HL-60 (cell line): Measurements from ENCODE around the gene ASB13.

Experiments used
- DNase-seq, 2 experiments: peaks; one replicate each; pipeline ENCODE4 v3.0.0-alpha.2; 2010 to 2020; ENCODE audit warnings: low read depth in 1 of 2, low spot score in 1 of 2
- H3K27ac ChIP-seq: fragments of 250-450 bp; sonication (Bioruptor Pico); replicated peaks from 2 replicates; pipeline ENCODE4 v1.5.1; 2020; ENCODE audit warnings: mild to moderate bottlenecking, moderate library complexity
- H3K27me3 ChIP-seq: fragments of 250-450 bp; sonication (Bioruptor Pico); 2 replicates; pipeline ENCODE4 v1.5.1; 2021; ENCODE audit warnings: mild to moderate bottlenecking, moderate library complexity; ENCODE audit not compliant: insufficient read depth, poor library complexity, severe bottlenecking
- H3K4me3 ChIP-seq: replicated peaks from 2 replicates; pipeline ENCODE4 v1.5.1; 2011; ENCODE audit warnings: mild to moderate bottlenecking, control low read depth, low read length; ENCODE audit not compliant: insufficient read depth
- GABPA ChIP-seq: IDR thresholded peaks from 2 replicates; pipeline ENCODE4 v1.6.1; 2012; ENCODE audit warnings: low read depth
- POLR2AphosphoS5 ChIP-seq: IDR thresholded peaks from 2 replicates; pipeline ENCODE4 v1.6.1; 2012; ENCODE audit warnings: low read depth
- SPI1 ChIP-seq: IDR thresholded peaks from 2 replicates; pipeline ENCODE4 v1.6.1; 2012; ENCODE audit warnings: low read depth, mild to moderate bottlenecking, borderline replicate concordance
- TF ChIP-seq, protein P1 (sequence below): IDR thresholded peaks from 2 replicates; pipeline ENCODE4 v1.6.1; 2012; ENCODE audit warnings: low read depth; ENCODE audit not compliant: insufficient replicate concordance
- TF ChIP-seq, protein P2 (sequence below): IDR thresholded peaks from one replicate; pipeline ENCODE4 v1.5.1; 2011; ENCODE audit warnings: low read length, control low read depth, inconsistent platforms; ENCODE audit not compliant: insufficient read depth

Gene ASB13

DNA sequence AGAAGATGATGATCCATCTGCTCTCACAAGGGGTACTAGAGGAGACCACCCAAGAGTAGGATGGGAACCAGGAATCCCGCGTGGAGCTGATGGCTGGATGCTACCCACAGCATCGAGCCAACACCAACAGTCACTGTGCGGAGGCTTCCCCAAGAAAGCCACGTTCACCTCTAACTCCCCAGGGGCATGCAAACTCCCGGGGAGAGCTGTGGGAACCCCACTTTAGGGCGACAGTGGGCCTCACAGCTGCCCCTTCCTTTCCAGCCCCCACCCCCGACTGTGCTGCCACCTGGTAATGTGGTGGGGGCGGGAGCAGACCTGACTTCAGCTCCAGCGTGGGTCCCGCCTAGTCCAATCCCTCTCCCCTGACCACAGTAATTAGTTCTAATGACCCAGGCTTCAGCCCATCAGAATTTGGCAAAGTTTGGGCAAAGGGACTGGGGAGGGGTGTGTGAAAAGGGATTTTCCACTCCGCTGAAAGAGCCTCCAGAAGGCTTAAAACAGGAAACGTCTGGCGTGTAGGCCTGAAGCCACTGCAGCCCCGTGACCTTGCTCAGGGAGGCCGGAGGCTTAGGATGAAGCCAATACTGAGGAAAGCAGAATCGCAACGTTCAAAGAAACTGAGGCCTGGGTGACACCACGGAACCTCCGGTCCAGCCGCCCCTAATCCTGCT lies 20.3 kb downstream of the ASB13 start:
- no peak for DNase-seq
- TF ChIP-seq GABPA, result no peak
- TF ChIP-seq, protein P1, sequence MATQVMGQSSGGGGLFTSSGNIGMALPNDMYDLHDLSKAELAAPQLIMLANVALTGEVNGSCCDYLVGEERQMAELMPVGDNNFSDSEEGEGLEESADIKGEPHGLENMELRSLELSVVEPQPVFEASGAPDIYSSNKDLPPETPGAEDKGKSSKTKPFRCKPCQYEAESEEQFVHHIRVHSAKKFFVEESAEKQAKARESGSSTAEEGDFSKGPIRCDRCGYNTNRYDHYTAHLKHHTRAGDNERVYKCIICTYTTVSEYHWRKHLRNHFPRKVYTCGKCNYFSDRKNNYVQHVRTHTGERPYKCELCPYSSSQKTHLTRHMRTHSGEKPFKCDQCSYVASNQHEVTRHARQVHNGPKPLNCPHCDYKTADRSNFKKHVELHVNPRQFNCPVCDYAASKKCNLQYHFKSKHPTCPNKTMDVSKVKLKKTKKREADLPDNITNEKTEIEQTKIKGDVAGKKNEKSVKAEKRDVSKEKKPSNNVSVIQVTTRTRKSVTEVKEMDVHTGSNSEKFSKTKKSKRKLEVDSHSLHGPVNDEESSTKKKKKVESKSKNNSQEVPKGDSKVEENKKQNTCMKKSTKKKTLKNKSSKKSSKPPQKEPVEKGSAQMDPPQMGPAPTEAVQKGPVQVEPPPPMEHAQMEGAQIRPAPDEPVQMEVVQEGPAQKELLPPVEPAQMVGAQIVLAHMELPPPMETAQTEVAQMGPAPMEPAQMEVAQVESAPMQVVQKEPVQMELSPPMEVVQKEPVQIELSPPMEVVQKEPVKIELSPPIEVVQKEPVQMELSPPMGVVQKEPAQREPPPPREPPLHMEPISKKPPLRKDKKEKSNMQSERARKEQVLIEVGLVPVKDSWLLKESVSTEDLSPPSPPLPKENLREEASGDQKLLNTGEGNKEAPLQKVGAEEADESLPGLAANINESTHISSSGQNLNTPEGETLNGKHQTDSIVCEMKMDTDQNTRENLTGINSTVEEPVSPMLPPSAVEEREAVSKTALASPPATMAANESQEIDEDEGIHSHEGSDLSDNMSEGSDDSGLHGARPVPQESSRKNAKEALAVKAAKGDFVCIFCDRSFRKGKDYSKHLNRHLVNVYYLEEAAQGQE, result no peak
- no peak for TF ChIP-seq POLR2AphosphoS5
- TF ChIP-seq, protein P2, sequence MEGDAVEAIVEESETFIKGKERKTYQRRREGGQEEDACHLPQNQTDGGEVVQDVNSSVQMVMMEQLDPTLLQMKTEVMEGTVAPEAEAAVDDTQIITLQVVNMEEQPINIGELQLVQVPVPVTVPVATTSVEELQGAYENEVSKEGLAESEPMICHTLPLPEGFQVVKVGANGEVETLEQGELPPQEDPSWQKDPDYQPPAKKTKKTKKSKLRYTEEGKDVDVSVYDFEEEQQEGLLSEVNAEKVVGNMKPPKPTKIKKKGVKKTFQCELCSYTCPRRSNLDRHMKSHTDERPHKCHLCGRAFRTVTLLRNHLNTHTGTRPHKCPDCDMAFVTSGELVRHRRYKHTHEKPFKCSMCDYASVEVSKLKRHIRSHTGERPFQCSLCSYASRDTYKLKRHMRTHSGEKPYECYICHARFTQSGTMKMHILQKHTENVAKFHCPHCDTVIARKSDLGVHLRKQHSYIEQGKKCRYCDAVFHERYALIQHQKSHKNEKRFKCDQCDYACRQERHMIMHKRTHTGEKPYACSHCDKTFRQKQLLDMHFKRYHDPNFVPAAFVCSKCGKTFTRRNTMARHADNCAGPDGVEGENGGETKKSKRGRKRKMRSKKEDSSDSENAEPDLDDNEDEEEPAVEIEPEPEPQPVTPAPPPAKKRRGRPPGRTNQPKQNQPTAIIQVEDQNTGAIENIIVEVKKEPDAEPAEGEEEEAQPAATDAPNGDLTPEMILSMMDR, result no peak
- no peak for TF ChIP-seq SPI1
- no peaks in the 10 kb centered on the region for H3K27me3 ChIP-seq
- H3K27ac ChIP-seq, result no peak overlapping the region
- H3K4me3 ChIP-seq, result no peak overlapping the region

DNA sequence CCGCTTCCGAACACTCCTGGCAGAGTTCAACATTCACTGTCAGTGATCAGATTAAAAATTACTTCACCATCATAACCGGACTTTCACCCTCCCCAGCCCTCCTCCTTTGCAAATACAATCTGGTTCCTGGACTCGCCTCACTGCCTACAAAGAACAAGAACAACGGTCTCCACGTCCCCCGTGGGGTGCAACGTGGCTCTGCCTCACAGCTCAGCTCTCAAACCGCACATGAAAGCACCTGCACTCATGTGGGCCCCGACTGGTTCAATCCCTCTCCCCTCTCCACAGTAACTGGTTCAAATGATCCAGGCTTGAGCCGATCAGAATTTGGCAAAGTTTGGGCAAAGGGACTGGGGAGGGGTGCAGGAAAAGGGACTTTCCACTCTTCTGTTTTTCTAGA lies 21.0 kb downstream of the ASB13 start:
- no peak for DNase-seq
- H3K27ac ChIP-seq, result no peak overlapping the region
- H3K27me3 ChIP-seq, result no peaks in the 10 kb centered on the region
- H3K4me3 ChIP-seq, result no peak overlapping the region
- TF ChIP-seq, protein P2, result no peak
- TF ChIP-seq POLR2AphosphoS5 (no peak), GABPA (no peak), SPI1 (no peak)
- TF ChIP-seq, protein P1, result no peak

DNA sequence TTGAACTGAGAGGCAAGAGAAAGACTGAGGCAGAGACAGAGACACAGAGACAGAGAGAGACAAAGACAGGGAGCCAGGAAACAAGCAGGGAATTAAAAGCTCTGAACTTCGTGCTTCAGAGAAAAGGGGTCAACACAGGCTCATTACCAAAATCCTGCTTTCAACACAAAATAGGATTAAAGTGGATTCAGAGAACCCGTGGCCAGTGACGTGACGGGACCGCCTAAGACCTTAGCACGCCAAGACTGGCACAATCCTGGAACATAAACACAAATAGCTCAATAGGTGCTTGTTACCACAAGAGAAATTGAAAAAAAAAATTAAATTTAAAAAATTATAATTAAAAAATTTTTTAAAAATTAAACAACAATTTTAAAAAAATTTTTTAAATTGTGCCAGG lies 21.5 kb downstream of the ASB13 start:
- Histone ChIP-seq H3K27me3 (no peaks in the 10 kb centered on the region), H3K27ac (no peak overlapping the region), H3K4me3 (no peak overlapping the region)
- no peak for DNase-seq
- TF ChIP-seq SPI1, result no peak
- TF ChIP-seq, protein P1, result no peak
- TF ChIP-seq, protein P2, result no peak
- no peak for TF ChIP-seq POLR2AphosphoS5
- TF ChIP-seq GABPA, result no peak
